ENCODE data around the gene TMEM18.

TMEM18 gene

GRCh38 chr2:671787-672605 lies 5.2 kb downstream of the TMEM18 start:
- no peak for DNase-seq

GRCh38 chr2:671072-671471 lies 6.1 kb downstream of the TMEM18 start:
- no peak for DNase-seq

- no peak for DNase-seq
Observed at GRCh38 chr2:670637-671036, 6.6 kb downstream of the TMEM18 start.

DNA sequence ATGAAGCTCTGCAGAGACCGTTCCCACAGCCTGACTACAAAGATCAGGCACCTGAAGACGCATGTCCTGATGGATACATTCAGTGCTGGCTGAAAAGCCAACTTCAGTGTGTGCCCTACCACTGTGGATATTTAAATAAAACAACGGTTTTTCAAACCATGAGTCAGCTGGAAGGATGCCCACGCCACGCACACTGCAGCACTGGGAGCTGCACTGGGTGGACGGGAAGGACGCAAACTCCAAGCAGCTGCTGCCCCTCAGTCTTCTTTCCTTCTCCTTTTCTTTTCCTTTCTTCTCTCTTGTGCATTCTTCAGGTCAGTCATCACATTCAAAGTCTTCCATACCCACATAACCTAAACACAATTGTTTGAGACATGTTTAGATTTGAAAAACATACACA lies 7.9 kb downstream of the TMEM18 start:
- no peak for DNase-seq

DNA sequence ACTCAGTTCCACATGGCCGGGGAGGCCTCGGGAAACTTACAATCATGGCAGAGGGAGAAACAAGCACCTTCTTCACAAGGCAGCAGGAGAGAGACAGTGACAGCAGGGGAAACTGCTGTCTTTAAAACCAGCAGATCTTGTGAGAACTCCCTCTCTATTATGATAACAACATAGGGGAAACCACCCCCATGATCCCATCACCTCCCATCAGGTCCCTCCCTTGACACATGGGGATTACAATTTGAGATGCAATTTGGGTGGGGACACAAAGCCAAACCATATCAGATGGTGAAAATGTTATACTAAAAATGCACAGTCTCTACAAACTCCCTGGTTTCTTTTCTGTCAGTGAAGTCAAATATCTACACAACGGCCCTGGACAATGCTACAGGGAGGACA lies 9.2 kb downstream of the TMEM18 start:
- no peak for DNase-seq

GRCh38 chr2:667332-667999 lies 9.7 kb downstream of the TMEM18 start:
- DNase-seq: peak in 1 of 2 donors; percentile 5

DNA sequence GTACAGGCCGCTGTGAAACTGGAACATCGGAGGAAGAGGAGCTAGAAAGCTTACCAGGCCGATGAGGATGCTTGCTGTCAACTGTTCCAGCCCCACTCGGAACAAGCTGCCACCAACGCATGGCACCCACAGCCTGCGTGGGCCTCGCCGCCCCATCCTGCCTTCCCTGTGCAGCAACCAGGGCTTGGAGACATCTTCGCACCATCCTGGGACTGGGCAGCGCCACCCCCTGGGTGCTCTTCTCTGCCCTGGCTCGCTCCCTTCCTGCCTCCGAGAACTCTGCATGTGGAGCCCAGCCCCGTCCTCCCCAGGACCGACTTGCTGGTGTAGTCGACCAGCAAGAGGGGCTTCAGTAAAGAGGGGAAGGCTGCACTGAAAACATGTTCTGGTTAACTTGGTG lies 10.8 kb downstream of the TMEM18 start:
- no peak for DNase-seq

DNA sequence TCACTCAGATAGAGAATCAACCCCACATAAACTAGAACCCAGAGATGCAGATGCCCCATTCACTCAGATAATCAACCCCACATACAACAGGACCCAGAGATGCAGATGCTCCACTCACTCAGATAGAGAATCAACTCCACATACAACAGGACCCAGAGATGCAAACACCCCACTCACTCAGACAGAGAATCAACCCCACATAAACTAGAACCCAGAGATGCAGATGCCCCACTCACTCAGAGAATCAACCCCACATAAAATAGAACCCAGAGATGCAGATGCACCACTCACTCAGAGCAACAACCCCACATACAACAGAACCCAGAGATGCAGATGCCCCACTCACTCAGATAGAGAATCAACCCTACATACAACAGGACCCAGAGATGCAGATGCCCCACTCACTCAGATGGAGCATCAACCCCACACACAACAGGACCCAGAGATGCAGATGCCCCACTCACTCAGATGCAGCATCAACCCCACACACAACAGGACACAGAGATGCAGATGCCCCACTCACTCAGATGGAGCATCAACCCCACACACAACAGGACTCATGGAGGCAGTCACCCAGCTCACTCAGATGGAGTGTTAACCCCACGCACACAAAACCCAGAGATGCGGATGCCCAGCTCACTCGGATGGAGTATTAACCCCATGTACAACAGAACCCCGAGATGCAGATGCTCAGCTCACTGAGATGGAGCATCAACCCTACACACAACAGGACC lies 11.7 kb downstream of the TMEM18 start:
- no peak for DNase-seq

GRCh38 chr2:664063-664462 lies 13.1 kb downstream of the TMEM18 start:
- no peak for DNase-seq

DNA sequence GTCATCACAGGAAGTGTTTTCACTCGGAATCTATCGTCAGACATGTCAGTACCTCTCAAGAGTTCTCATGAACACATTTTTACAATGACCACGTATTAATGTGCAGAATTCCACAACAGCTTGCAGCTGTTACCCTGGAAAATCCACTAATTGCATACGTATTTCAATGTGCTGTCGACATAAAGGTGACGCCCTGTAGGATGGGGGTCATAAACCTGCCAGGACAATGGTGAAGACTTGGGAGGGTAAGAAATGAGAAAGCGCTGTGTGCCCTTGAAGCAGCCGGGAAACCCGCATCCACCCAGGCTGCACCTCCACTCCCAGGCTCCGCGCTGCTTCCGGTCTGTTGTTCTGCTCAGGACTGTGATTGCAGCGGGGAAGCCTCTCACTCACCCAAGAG lies 14.0 kb downstream of the TMEM18 start:
- no peak for DNase-seq

DNA sequence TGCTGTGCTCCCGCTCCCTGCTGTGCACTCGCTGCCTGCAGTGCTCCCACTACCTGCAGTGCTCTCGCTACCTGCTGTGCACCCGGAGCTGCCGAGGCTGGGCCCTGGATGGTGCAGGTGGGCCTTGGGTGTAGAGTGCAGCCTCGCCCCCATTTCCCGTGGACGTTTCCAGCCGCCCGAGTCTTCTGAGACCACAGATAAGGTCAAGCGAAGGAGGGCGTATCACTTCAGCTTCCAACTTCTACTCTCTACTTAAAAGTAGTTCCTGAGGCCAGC lies 15.9 kb downstream of the TMEM18 start:
- no peak for DNase-seq

GRCh38 chr2:660586-661359 lies 16.4 kb downstream of the TMEM18 start:
- no peak for DNase-seq

DNA sequence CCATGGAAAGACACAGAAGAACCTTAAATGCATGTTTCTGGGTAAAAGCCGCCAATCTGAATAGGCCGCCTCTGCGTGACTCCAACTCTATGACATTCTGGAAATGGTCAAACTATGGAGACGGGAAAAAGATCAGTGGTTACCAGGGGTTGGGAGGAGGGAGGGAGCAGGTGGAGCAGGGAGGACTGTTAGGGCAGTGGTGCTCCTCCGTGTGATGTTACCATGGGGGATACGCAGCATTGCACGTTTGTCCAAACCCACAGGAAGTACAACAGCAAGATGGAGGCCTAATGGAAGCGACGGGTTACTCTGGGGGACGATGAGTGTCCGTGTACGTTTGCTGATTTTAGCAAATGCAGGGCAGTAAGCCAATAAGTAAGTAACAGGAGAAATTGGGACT lies 17.2 kb downstream of the TMEM18 start:
- DNase-seq: no peak

GRCh38 chr2:658426-658825 lies 18.8 kb downstream of the TMEM18 start:
- DNase-seq: no peak

GRCh38 chr2:657766-658165 lies 19.4 kb downstream of the TMEM18 start:
- no peak for DNase-seq

DNA sequence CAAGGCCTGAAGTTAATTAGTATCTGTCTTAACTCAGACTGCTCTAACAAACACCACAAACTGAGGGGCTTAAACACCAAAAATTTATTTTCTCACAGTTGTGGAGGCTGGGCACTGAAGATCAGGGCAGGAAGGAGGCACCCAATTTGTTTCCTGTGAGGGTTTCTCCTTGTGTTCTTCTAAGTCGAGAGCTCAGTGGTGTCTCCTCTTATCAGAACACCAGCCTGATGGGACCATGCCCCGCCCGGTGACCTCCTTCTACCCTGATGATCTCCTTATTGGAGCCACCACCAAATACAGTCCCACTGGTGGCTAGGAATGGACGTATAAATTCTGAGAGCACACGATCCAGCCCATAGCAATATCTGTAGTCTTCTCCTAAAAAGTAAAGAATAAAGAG lies 20.5 kb downstream of the TMEM18 start:
- DNase-seq: peak in 1 of 2 donors; percentile 15

DNA sequence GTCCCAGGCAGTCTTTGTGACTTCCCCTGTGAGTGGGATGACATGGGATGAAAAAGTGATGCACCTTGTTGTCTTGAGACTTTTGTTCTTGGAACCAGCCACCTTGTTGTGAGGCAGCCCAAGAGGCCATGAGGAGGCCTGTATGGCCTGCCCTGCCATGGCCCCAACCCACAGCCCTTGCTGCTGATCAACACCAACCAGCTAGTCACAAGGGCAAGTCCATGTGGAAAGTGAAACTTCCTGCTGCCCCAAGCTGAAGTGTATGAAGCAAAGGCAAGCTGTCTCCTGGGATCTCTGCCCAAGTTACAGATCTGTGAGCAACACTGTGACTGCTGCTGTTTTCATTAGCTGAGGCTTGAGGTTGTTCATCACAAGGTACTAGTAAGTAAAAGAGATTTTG lies 21.6 kb downstream of the TMEM18 start:
- DNase-seq: no peak

GRCh38 chr2:654896-655295 lies 22.3 kb downstream of the TMEM18 start:
- no peak for DNase-seq

DNA sequence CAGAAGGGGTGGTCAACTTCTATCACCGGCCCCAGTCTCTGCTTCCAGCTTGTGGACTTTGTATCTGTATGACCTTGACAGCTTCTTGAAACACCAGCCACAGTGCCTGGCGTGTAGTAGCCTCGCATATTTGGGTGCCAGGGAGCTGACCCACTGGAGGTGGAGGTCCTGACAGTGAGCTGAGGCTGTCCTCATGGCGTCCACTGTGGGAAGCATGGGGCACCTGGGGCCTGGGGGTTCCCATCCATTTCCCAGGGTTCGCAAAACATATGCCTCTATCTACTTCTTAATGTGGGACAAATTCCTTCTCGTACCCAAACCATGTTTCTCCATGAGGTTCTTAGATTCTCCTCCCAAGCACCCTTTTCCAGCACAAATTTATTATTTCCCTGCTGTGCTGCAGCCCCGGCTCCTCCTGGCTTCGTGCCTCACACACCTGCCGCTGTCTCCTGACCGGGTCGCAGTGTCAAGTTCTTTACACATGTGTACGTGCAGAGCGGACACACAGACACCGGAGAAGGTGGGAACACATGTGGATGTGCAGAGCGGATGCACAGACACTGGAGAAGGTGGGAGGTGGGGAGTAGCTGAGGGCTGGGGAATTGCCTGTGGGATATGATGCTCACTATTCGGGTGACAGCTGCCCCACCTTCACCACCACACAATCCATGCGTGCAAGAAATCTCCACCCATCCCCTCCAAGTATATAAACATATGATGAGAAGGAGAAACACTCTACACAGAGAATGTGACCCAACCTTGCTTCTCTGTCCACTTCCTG lies 23.4 kb downstream of the TMEM18 start:
- no peak for DNase-seq

DNA sequence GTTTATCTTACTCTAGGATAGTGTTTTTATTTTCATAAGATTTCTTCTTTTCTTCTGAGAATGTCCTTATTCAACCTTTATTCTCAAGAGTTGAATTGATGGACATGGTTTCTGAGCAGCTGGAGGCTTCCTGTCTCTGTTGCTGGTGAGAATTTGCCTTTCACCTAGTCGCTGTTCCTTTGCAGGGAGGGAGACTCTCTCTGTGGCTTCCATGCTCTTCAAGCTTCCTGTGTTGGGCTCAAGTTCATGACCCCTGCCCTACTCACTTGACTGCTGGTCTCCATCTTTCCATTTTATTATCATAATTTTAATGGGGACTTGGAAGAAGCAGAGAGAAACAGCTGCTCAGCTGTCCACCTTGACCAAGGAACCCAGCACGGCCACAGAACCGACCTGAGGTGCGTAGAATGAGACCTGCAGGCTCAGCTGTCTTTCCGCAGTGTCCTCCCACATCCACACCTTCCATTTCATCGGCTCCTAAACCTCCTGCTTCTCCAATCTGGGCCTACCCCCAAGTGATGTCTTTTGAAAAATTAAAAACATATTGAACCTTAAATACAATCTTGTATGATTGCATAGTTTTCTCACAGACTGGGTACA lies 24.2 kb downstream of the TMEM18 start:
- DNase-seq: no peak

- no peak for DNase-seq
Observed at GRCh38 chr2:651951-652373, 25.2 kb downstream of the TMEM18 start.
